Heart left ventricle (tissue), 13 donors: Measurements from ENCODE around the gene NINL.

Experiments
- POLR2A ChIP-seq, 2 donors: fragments of 450-650 bp; IDR thresholded peaks; one replicate each; pipeline ENCODE4 v1.6.1; 2017; ENCODE audit warnings: antibody characterized with exemption in 2 of 2, mild to moderate bottlenecking in 2 of 2, moderate library complexity in 2 of 2
- TF ChIP-seq, protein P1 (sequence below), 12 donors: fragments of 200-600 bp; sonication (generic) in 4 of 12; IDR thresholded peaks; one replicate each; pipeline versions ENCODE4 v1.5.0 to v1.8.0; 2018 to 2022; ENCODE audit warnings: antibody characterized with exemption in 12 of 12, mild to moderate bottlenecking in 5 of 12
- donor health status: ischemic (EF 13 %, LVEDD 7.1; RV severe dilation, severe dysfunction).
- donor health status: DM: no; HTN: yes; CAD: no.
- donor health status: DM: no; HTN: no; CAD: no.
- donor health status: ischemic (EF 25% LVEDD 6.9; RV normal size, moderate dysfunction).
- donor health status: ischemic (EF 25% LVEDD 5.7; RV mildly dilated, moderate dysfunction).
- donor health status: ischemic (EF 35%, LVEDD 5.7; RV mildly dilated, moderate dysfunction).
- donor health status: nonischemic (EF 11% LVEDD 7.7; RV severe dilation, severe dysfunction).
- donor health status: DM: yes; HTN: yes; CAD: no.
- donor health status: PGD.
- donor health status: ischemic (EF 29% LVEDD 5.4; RV normal size, mild dysfunction).
- donor health status: nonischemic (EF 23%, LVEDD 6.1; RV moderate dilation, normal function).

GRCh38 chr20:25579081-25579770 lies 6.1 kb downstream of the NINL start:
- TF ChIP-seq, protein P1, sequence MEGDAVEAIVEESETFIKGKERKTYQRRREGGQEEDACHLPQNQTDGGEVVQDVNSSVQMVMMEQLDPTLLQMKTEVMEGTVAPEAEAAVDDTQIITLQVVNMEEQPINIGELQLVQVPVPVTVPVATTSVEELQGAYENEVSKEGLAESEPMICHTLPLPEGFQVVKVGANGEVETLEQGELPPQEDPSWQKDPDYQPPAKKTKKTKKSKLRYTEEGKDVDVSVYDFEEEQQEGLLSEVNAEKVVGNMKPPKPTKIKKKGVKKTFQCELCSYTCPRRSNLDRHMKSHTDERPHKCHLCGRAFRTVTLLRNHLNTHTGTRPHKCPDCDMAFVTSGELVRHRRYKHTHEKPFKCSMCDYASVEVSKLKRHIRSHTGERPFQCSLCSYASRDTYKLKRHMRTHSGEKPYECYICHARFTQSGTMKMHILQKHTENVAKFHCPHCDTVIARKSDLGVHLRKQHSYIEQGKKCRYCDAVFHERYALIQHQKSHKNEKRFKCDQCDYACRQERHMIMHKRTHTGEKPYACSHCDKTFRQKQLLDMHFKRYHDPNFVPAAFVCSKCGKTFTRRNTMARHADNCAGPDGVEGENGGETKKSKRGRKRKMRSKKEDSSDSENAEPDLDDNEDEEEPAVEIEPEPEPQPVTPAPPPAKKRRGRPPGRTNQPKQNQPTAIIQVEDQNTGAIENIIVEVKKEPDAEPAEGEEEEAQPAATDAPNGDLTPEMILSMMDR (IDR thresholded peaks at IDR 0.05) = no peak
- no peak for TF ChIP-seq POLR2A (IDR thresholded peaks at IDR 0.05)
